Middle frontal gyrus (tissue), 1 donor: ENCODE measurements around the gene SIGMAR1.

Source experiments
- DNase-seq: peaks from one replicate; pipeline ENCODE4 v3.0.0-alpha.2; 2015; ENCODE audit warnings: low spot score; ENCODE audit errors: extremely low spot score

SIGMAR1 gene

GRCh38 chr9:34633166-34633565 is 4.4 kb downstream of the SIGMAR1 start:
- DNase-seq: no peak

- DNase-seq: no peak
Observed at GRCh38 chr9:34630402-34631154, 7.0 kb downstream of the SIGMAR1 start.

DNA sequence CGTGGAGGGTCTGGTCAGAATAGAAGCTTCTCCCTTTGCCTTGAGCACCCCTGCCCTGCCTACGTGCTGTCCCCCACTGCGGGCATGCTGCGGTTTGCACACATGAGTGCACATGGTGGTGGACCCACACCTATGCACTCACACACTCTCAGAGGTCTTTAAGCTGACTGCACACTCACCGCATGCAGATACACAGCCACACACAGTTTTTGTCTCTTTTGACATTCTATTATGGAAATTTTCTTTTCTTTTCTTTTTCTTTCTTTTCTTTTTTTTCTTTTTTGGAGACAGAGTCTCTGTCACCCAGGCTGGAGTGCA is 8.1 kb downstream of the SIGMAR1 start:
- DNase-seq: no peak

- no peak for DNase-seq
Observed at GRCh38 chr9:34628656-34629490, 8.7 kb downstream of the SIGMAR1 start, which contains the start of gene ARID3C. TSS of gene ARID3C (minus strand) at chr9:34629066. CDS start at chr9:34628014, 1,052 bp downstream.

- no peak for DNase-seq
Observed at GRCh38 chr9:34627716-34628655, 9.6 kb downstream of the SIGMAR1 start.

- DNase-seq: no peak
Observed at GRCh38 chr9:34625186-34625486, 12.5 kb downstream of the SIGMAR1 start.

DNA sequence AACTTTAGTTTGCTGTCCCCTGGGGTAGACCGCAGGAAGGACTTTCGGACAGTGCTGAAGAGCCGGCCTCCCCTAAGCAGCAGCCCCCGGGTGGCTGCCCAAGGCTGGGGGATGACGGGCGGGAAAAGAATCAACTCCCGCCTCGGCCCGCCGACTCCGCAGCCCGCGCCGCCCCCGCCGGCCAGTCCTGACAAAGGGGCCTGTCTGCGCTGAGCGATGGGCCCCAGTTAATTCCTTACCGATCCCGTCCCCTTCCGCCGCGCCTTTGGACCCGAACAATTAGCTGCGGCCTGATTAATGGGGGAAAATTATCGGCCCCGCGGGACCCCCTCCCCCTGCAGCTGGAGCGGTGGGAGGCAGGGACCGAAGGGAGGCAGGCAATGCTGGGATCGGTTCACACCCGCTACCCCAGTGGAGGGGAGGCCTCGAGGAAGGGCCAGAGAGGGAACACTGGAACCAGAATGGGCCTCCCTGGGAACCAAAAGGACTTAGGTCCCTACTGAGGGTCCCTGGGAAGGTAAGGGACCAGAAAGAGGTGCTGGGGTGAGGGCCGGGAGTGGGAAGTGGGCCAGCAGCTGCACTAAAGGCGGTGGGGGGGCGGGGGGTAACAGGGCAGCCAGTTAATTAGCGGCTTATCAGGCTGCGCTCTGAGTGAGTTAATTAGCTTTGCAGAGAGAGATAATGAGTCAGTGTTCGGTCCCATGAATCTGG is 13.0 kb downstream of the SIGMAR1 start:
- DNase-seq: no peak

DNA sequence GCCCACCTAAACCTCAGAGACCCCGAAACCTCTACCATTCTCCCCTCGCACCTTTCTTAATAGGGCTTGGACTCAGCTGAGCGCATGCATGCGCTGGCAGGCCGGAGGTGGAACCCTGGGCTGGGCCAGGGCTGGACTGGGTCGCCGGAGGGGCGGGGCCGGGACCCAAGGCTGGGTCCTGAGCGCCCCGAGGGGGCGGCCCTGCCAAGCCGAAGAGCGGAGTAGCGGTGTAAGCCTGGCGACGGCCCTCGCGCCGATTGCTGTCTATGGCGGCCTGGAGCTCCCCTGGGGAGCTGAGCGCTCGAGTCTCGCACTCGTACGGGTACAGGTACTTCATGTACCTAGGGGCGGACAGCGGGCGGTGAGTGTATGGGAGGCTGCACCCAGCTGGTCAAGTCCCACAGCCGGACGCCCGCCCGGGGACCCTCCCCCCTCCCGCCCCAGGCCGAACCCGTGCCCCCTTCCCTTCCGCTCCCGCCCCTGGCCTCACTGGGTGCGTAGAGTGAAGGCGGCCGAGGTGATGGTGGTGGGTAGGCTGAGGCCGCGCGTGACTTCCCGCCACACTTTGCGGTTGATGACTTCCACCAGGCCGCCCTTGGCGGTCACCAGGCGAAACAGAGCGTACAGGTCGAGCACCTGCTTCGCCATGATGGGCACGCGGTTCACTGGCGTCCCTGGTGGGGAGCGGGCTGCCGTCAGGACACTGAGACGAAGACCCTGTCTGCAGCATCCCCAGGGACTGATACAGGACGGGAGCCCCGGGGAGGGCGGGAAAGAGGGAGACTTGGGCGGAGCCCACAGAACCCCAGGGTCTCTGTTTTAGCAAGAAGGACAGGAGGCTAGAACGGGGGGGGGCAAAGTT is 14.0 kb downstream of the SIGMAR1 start:
- no peak for DNase-seq

GRCh38 chr9:34620061-34620994 is 17.3 kb downstream of the SIGMAR1 start, which contains the start of gene DCTN3:
TSS of gene DCTN3 (minus strand) at chr9:34620495. CDS start at chr9:34620464, 31 bp downstream.
- DNase-seq: peak; percentile 94

- DNase-seq: no peak
Observed at GRCh38 chr9:34615132-34615531, 22.5 kb downstream of the SIGMAR1 start.

GRCh38 chr9:34612788-34613390 is 24.7 kb downstream of the SIGMAR1 start:
- DNase-seq: peak; percentile 36

GRCh38 chr9:34611811-34612787 is 25.5 kb downstream of the SIGMAR1 start, which contains the start of gene RPP25L:
TSS of gene RPP25L (minus strand) at chr9:34612097. CDS start at chr9:34611296, 801 bp downstream.
- peak; percentile 81 for DNase-seq

- DNase-seq: no peak
Observed at GRCh38 chr9:34611251-34611810, 26.3 kb downstream of the SIGMAR1 start.

- DNase-seq: no peak
Observed at GRCh38 chr9:34610434-34611206, 27.0 kb downstream of the SIGMAR1 start.

GRCh38 chr9:34607331-34607730 is 30.3 kb downstream of the SIGMAR1 start:
- DNase-seq: no peak

DNA sequence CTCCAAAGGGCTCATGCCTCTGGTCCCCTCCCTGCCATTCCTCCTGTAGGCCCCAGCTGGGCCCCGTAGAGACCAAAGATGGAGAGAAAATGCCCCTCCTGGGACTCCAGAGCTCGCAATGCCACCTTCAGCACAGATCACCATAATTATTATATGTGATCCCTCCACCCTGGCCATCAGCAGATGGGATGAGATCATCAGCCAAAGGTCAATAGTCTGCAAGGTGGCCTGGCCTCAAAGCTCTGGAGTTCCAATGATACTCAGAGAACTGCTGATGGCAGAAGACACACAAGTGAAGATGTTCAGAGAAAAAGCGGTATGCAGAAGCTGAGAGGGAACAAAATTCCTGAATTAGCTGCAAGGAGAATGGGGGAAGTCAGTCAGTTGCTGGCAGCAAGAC is 30.7 kb downstream of the SIGMAR1 start:
- no peak for DNase-seq
